Subcutaneous abdominal adipose tissue (tissue), 5 donors: ENCODE data around the gene SESN1.

Experiments used
- H3K27ac ChIP-seq: one replicate; pipeline ENCODE4 v1.7.0; 2013; ENCODE audit warnings: low read depth, mild to moderate bottlenecking, inconsistent platforms, low read length, moderate library complexity
- H3K27me3 ChIP-seq, 5 donors: one replicate each; pipeline ENCODE4 v1.7.0; 2013; ENCODE audit warnings: low read length in 5 of 5, inconsistent platforms in 1 of 5; ENCODE audit not compliant: control insufficient read depth in 5 of 5, insufficient read depth in 4 of 5
- H3K36me3 ChIP-seq, 5 donors: one replicate each; pipeline ENCODE4 v1.7.0; 2013; ENCODE audit warnings: low read length in 5 of 5; ENCODE audit not compliant: control insufficient read depth in 5 of 5, insufficient read depth in 5 of 5
- H3K4me1 ChIP-seq, 5 donors: one replicate each; pipeline ENCODE4 v1.7.0; 2013; ENCODE audit warnings: low read length in 5 of 5, mild to moderate bottlenecking in 3 of 5, moderate library complexity in 1 of 5; ENCODE audit not compliant: control insufficient read depth in 5 of 5, insufficient read depth in 5 of 5
- H3K4me3 ChIP-seq, 5 donors: one replicate each; pipeline ENCODE4 v1.7.0; 2013; ENCODE audit warnings: low read length in 5 of 5, low read depth in 1 of 5
- H3K9ac ChIP-seq, 5 donors: one replicate each; pipeline ENCODE4 v1.7.0; 2013; ENCODE audit warnings: low read length in 5 of 5, mild to moderate bottlenecking in 4 of 5, moderate library complexity in 3 of 5
- H3K9me3 ChIP-seq, 5 donors: one replicate each; pipeline ENCODE4 v1.7.0; 2013; ENCODE audit warnings: low read length in 5 of 5; ENCODE audit not compliant: control insufficient read depth in 5 of 5
- donor health status: healthy.
- donor health status: healthy.
- donor health status: healthy.
- donor health status: healthy.
- donor health status: healthy.

SESN1 gene

GRCh38 chr6:109024784-109025183, 69.9 kb downstream of the SESN1 start:
- H3K27ac ChIP-seq: no peak overlapping the region
- H3K27me3 ChIP-seq: no peaks in the 10 kb centered on the region
- H3K4me3 ChIP-seq: no peak overlapping the region
- peaks cover 0 to 18% (median 3%) of the 10 kb centered on the region in 5 donors for H3K4me1 ChIP-seq
- no peaks in the 10 kb centered on the region for H3K9me3 ChIP-seq
- no peak overlapping the region for H3K9ac ChIP-seq
- H3K36me3 ChIP-seq: no peaks in the 10 kb centered on the region

- Histone ChIP-seq H3K9me3 (no peaks in the 10 kb centered on the region), H3K4me3 (no peak overlapping the region), H3K4me1 (peaks cover 0 to 20% (median 3%) of the 10 kb centered on the region in 5 donors), H3K36me3 (no peaks in the 10 kb centered on the region), H3K27me3 (no peaks in the 10 kb centered on the region), H3K27ac (no peak overlapping the region), H3K9ac (no peak overlapping the region)
These were observed 70.3 kb downstream of the SESN1 start for GRCh38 chr6:109024368-109024767.

GRCh38 chr6:109023356-109023925, 71.2 kb downstream of the SESN1 start:
- no peak overlapping the region for H3K9ac ChIP-seq
- H3K9me3 ChIP-seq: no peaks in the 10 kb centered on the region
- H3K36me3 ChIP-seq: no peaks in the 10 kb centered on the region
- no peak overlapping the region for H3K27ac ChIP-seq
- H3K4me3 ChIP-seq: no peak overlapping the region
- no peaks in the 10 kb centered on the region for H3K27me3 ChIP-seq
- H3K4me1 ChIP-seq: peaks cover 0 to 23% (median 3%) of the 10 kb centered on the region in 5 donors

GRCh38 chr6:109021870-109022269, 72.8 kb downstream of the SESN1 start:
- H3K9ac ChIP-seq: no peak overlapping the region
- H3K27ac ChIP-seq: no peak overlapping the region
- no peak overlapping the region for H3K4me3 ChIP-seq
- H3K4me1 ChIP-seq: peaks cover 0 to 23% (median 3%) of the 10 kb centered on the region in 5 donors
- H3K36me3 ChIP-seq: no peaks in the 10 kb centered on the region
- no peaks in the 10 kb centered on the region for H3K27me3 ChIP-seq
- H3K9me3 ChIP-seq: no peaks in the 10 kb centered on the region

GRCh38 chr6:109019911-109020310, 74.7 kb downstream of the SESN1 start:
- H3K27ac ChIP-seq: no peak overlapping the region
- H3K36me3 ChIP-seq: no peaks in the 10 kb centered on the region
- H3K9ac ChIP-seq: peak overlapping the region in 1 of 5 donors; percentile 32
- no peaks in the 10 kb centered on the region for H3K27me3 ChIP-seq
- H3K4me1 ChIP-seq: peaks cover 0 to 20% (median 3%) of the 10 kb centered on the region in 5 donors
- no peaks in the 10 kb centered on the region for H3K9me3 ChIP-seq
- no peak overlapping the region for H3K4me3 ChIP-seq

- H3K4me1 ChIP-seq: peaks cover 0 to 17% (median 9%) of the 10 kb centered on the region in 5 donors
- H3K9ac ChIP-seq: no peak overlapping the region
- no peaks in the 10 kb centered on the region for H3K36me3 ChIP-seq
- H3K27me3 ChIP-seq: no peaks in the 10 kb centered on the region
- no peaks in the 10 kb centered on the region for H3K9me3 ChIP-seq
- no peak overlapping the region for H3K4me3 ChIP-seq
- H3K27ac ChIP-seq: no peak overlapping the region
These were observed 79.5 kb downstream of the SESN1 start for GRCh38 chr6:109015176-109015575.

- Histone ChIP-seq H3K4me1 (peaks cover 0 to 23% (median 13%) of the 10 kb centered on the region in 5 donors), H3K9ac (no peak overlapping the region), H3K4me3 (no peak overlapping the region), H3K27ac (no peak overlapping the region), H3K36me3 (no peaks in the 10 kb centered on the region), H3K9me3 (no peaks in the 10 kb centered on the region), H3K27me3 (no peaks in the 10 kb centered on the region)
These were observed 80.0 kb downstream of the SESN1 start for GRCh38 chr6:109014606-109015005.

- Histone ChIP-seq H3K9me3 (no peaks in the 10 kb centered on the region), H3K4me1 (peaks cover 0 to 28% (median 12%) of the 10 kb centered on the region in 5 donors), H3K9ac (no peak overlapping the region), H3K27ac (no peak overlapping the region), H3K36me3 (no peaks in the 10 kb centered on the region), H3K27me3 (no peaks in the 10 kb centered on the region), H3K4me3 (no peak overlapping the region)
These were observed 80.9 kb downstream of the SESN1 start for GRCh38 chr6:109013656-109014305.

- H3K36me3 ChIP-seq: no peaks in the 10 kb centered on the region
- H3K9me3 ChIP-seq: no peaks in the 10 kb centered on the region
- H3K9ac ChIP-seq: peak overlapping the region in 2 of 5 donors; percentile 39 to 75
- H3K4me3 ChIP-seq: peak overlapping the region in 2 of 5 donors; percentile 99
- H3K27me3 ChIP-seq: no peaks in the 10 kb centered on the region
- peaks cover 0 to 36% (median 19%) of the 10 kb centered on the region in 5 donors for H3K4me1 ChIP-seq
- H3K27ac ChIP-seq: no peak overlapping the region
These were observed 83.9 kb downstream of the SESN1 start for GRCh38 chr6:109010705-109011102.

GRCh38 chr6:109009962-109010704, 84.5 kb downstream of the SESN1 start:
- H3K36me3 ChIP-seq: no peaks in the 10 kb centered on the region
- peaks cover 0 to 36% (median 19%) of the 10 kb centered on the region in 5 donors for H3K4me1 ChIP-seq
- peak overlapping the region; percentile 74 for H3K27ac ChIP-seq
- no peaks in the 10 kb centered on the region for H3K9me3 ChIP-seq
- H3K4me3 ChIP-seq: peak overlapping the region; percentile 84 to 99 (median 99)
- H3K27me3 ChIP-seq: no peaks in the 10 kb centered on the region
- peak overlapping the region; percentile 75 to 96 (median 91) for H3K9ac ChIP-seq
